GM12878 (cell line): ENCODE data around the gene PRRC2C. TPM values are rescaled to one million over a fixed set of nuclear protein-coding genes. Genes with fewer than 3 reads are reported as not detected.

Source experiments
- ATAC-seq: fragments of 200-7000 bp; cut with Tn5 transposase; 3 replicates; pipeline ENCODE4 v1.9.1; 2020; ENCODE audit warnings: mild to moderate bottlenecking, moderate library complexity
- BruUV-seq: library from RNA; stranded (reverse); fragments of 400-500 nt; replicated peaks from 2 replicates; lab custom pipeline; 2021; lab: Mats Ljungman, UMichigan
- CTCF ChIA-PET: fragments of 300-600 bp; sonication (Branson Sonifier 250); formaldehyde crosslinking; extraction: SDS; loops from one replicate; lab custom pipeline; 2021; ENCODE audit warnings: inconsistent platforms; lab: Yijun Ruan, JAX
- POLR2A ChIA-PET: fragments of 350-600 bp; formaldehyde crosslinking; extraction: SDS; loops from one replicate; lab custom pipeline; 2021; ENCODE audit warnings: inconsistent platforms; lab: Charles Lee
- RAD21 ChIA-PET: fragments of 300-600 bp; sonication (Branson Sonifier 250); formaldehyde crosslinking; loops from one replicate; lab custom pipeline; 2023; ENCODE audit warnings: antibody characterized with exemption; ENCODE audit not compliant: unreplicated experiment; lab: Charles Lee
- SMC1A ChIA-PET: fragments of 300-600 bp; sonication (Branson Sonifier 250); formaldehyde crosslinking; loops from one replicate; lab custom pipeline; 2023; ENCODE audit not compliant: unreplicated experiment, uncharacterized antibody; lab: Charles Lee
- DNase-seq: peaks from one replicate; pipeline ENCODE4 v3.0.0-alpha.2; 2011; ENCODE audit warnings: low read depth, low spot score
- FAIRE-seq: peaks from 3 replicates; lab custom pipeline; 2011; peaks lifted over from hg19 to GRCh38; lab: Jason Lieb, UNC
- H2AFZ ChIP-seq: 2 replicates; pipeline ENCODE4 v1.6.0; 2011; ENCODE audit warnings: low read depth, low read length, control low read depth; ENCODE audit not compliant: control insufficient read depth
- H3K27ac ChIP-seq: 2 replicates; pipeline ENCODE4 v1.5.1; 2011; ENCODE audit warnings: control low read depth; ENCODE audit not compliant: control insufficient read depth, insufficient read depth
- H3K27me3 ChIP-seq, 2 experiments: replicated peaks in 1 of 2; 2 replicates each; pipeline versions ENCODE4 v1.6.0 to v1.6.1; 2011; ENCODE audit warnings: low read length in 1 of 2; ENCODE audit not compliant: control insufficient read depth in 2 of 2, insufficient read depth in 2 of 2
- H3K36me3 ChIP-seq, 2 experiments: 2 replicates each; pipeline ENCODE4 v1.5.1; 2011; ENCODE audit warnings: low read length in 1 of 2; ENCODE audit not compliant: control insufficient read depth in 2 of 2, insufficient read depth in 2 of 2
- H3K4me1 ChIP-seq: 2 replicates; pipeline ENCODE4 v1.6.1; 2011; ENCODE audit warnings: mild to moderate bottlenecking, low read length, moderate library complexity, mixed read lengths; ENCODE audit not compliant: control insufficient read depth, insufficient read depth
- H3K4me2 ChIP-seq: 2 replicates; pipeline ENCODE4 v1.6.0; 2011; ENCODE audit warnings: control low read depth; ENCODE audit not compliant: control insufficient read depth, insufficient read depth
- H3K4me3 ChIP-seq: fragments of 200-600 bp; sonication (generic); 2 replicates; pipeline ENCODE4 v1.5.1; 2016
- H3K79me2 ChIP-seq: 2 replicates; pipeline ENCODE4 v1.6.0; 2011; ENCODE audit warnings: low read length; ENCODE audit not compliant: control insufficient read depth, insufficient read depth
- H3K9ac ChIP-seq: 2 replicates; pipeline ENCODE4 v1.8.0; 2011; ENCODE audit warnings: low read length, control low read depth, mixed read lengths; ENCODE audit not compliant: control insufficient read depth, insufficient read depth
- H3K9me3 ChIP-seq: replicated peaks from 3 replicates; pipeline ENCODE4 v1.5.1; 2011; ENCODE audit warnings: mild to moderate bottlenecking, low read length; ENCODE audit not compliant: control insufficient read depth, insufficient read depth
- H4K20me1 ChIP-seq: 2 replicates; pipeline ENCODE4 v1.6.0; 2011; ENCODE audit not compliant: control insufficient read depth, insufficient read depth
- BCL11A ChIP-seq: IDR thresholded peaks from 2 replicates; pipeline ENCODE4 v1.6.1; 2011; ENCODE audit warnings: low read depth, low read length
- GABPA ChIP-seq: IDR thresholded peaks from 2 replicates; pipeline ENCODE4 v1.6.1; 2014; ENCODE audit warnings: antibody characterized with exemption, low read depth, mild to moderate bottlenecking, inconsistent platforms
- HCFC1 ChIP-seq: fragments of 150-350 bp; IDR thresholded peaks from 2 replicates; pipeline ENCODE4 v1.6.1; 2014; ENCODE audit warnings: low read length
- JUND ChIP-seq: IDR thresholded peaks from 2 replicates; pipeline ENCODE4 v1.6.1; 2012; ENCODE audit warnings: low read depth, mild to moderate bottlenecking, low read length, improper control_type of control experiment, moderate library complexity
- POLR2AphosphoS5 ChIP-seq: IDR thresholded peaks from 2 replicates; pipeline ENCODE4 v1.6.1; 2011; ENCODE audit warnings: mild to moderate bottlenecking, low read length, inconsistent platforms
- ZNF274 ChIP-seq: IDR thresholded peaks from one replicate; pipeline ENCODE4 v1.8.0; 2011; ENCODE audit not compliant: insufficient read length, insufficient read depth
- ZSCAN29 ChIP-seq: fragments of 450-650 bp; IDR thresholded peaks from 2 replicates; pipeline ENCODE4 v1.6.1; 2017; ENCODE audit warnings: mild to moderate bottlenecking, moderate library complexity
- WGBS: methylation state at CpG from one replicate; pipeline ENCODE4 v1.1.6; 2016; ENCODE audit warnings: low lambda C conversion rate; ENCODE audit not compliant: insufficient replicate concordance, insufficient coverage; ENCODE audit errors: missing lambda C conversion rate; 5-methylcytosine and 5-hydroxymethylcytosine counted together
- in situ Hi-C: fragments of 300-500 bp; cut with MboI; formaldehyde crosslinking; loops from 9 replicates; pipeline ENCODE4 v1.14.3; 2018; ENCODE audit warnings: mixed read lengths
- intact Hi-C: fragments of 100-400 bp; cut with micrococcal nuclease; formaldehyde crosslinking; loops from one replicate; pipeline ENCODE4 v1.14.2; 2022; ENCODE audit not compliant: unreplicated experiment
- polyA plus RNA-seq, 11 experiments: library from polyadenylated mRNA; depleted of rRNA in 4 of 11; unstranded in 6 of 11; stranded (reverse) in 5 of 11; fragments of >200 nt; fragmentation: Nextera tagmentation in 4 of 11; fragmentation: Illumina TruSeq in 1 of 11; extraction: Ambion mirVana in 4 of 11; extraction: Trizol in 1 of 11; gene quantifications; 1 replicate in 1 of 11; 2 replicates in 10 of 11; pipeline versions ENCODE4 v1.2.1 to v1.2.3, GENCODE V29; 2011 to 2016; ENCODE audit warnings: inconsistent platforms in 2 of 11, missing spikeins in 2 of 11, low read depth in 1 of 11
- total RNA-seq, 4 experiments: library from RNA; depleted of rRNA in 3 of 4; stranded (reverse); fragments of >200 nt in 3 of 4; fragmentation: Illumina TruSeq in 1 of 4; extraction: Trizol in 1 of 4; gene quantifications; 2 replicates each; pipeline versions ENCODE4 v1.2.1 to v1.2.3, GENCODE V29; 2013 to 2021
- TF ChIP-seq, protein P1 (sequence below): IDR thresholded peaks from 2 replicates; pipeline ENCODE4 v1.6.1; 2011; ENCODE audit warnings: borderline replicate concordance, low read depth, mild to moderate bottlenecking, moderate library complexity, mixed read lengths, low read length; ENCODE audit not compliant: insufficient read depth; ENCODE audit errors: extremely low read length
- TF ChIP-seq, protein P2 (sequence below): fragments of 450-650 bp; IDR thresholded peaks from 2 replicates; pipeline ENCODE4 v1.6.1; 2017; ENCODE audit warnings: mild to moderate bottlenecking, low read depth, inconsistent platforms; ENCODE audit not compliant: poor library complexity, severe bottlenecking

The PRRC2C gene
- total and polyA plus RNA-seq, 10 of the 15 experiments (the other 5 are each of a cell fraction or from before 2014, with no cell fraction given), result 53.4 to 182 (median 91.8) TPM

DNA sequence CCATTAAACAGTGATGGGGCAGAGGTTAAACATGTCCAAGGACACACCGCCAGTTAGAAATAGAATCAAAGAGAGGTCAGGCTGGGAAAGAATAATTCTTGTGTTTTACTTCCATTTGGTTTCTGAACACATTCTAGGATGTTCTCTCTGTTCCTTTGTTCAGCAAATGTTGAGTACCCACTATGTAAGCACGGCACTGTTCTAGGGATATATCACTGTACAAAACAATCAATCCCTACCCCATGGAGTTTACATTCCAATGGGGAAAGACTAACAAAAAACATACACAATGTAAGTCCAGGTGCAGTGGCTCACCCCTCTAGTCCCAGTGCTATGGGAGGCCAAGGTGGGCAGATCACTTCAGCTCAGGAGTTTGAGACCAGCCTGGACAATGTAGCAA is 142.9 kb downstream of the PRRC2C start:
- Histone ChIP-seq H3K9me3 (no peaks in the 10 kb centered on the region; the same call in 2 of the 3 replicates), H3K4me1 (peaks cover 6% of the 10 kb centered on the region; the same call in 1 of the 2 replicates), H3K36me3 (no peaks in the 10 kb centered on the region), H3K79me2 (no peaks in the 10 kb centered on the region), H3K27me3 (no peaks in the 10 kb centered on the region), H3K9ac (no peak overlapping the region), H3K4me3 (no peak overlapping the region)
- CTCF ChIA-PET, result interaction anchor here (1.5 kb wide), 1 partner anchor 17 kb away, joined by 10 read pairs; no protein-coding TSS in a partner anchor
- no peak for DNase-seq
- intact Hi-C loops, result no loop called here
- no peak for ATAC-seq
- no peak for TF ChIP-seq POLR2AphosphoS5
- TF ChIP-seq, all 136 proteins: peak for 0
- no peak for FAIRE-seq
- RAD21 ChIA-PET, result no interaction called here
- in situ Hi-C loops, result no loop called here
- SMC1A ChIA-PET, result interaction anchor here (1.4 kb wide), 1 partner anchor 13 kb away, joined by 6 read pairs; no protein-coding TSS in a partner anchor
- H4K20me1 ChIP-seq, result no peaks in the 10 kb centered on the region
- 72% methylated on average over 2 of the region's 2 CpGs for WGBS
- H3K4me2 ChIP-seq, result no peak overlapping the region
- no TSS peak for BruUV-seq
- POLR2A ChIA-PET, result interaction anchor here (0.5 to 1.4 kb wide), 2 partner anchors 10 to 15 kb away, joined by 3 to 5 read pairs; no protein-coding TSS in a partner anchor
- no peak overlapping the region for H3K27ac ChIP-seq
- no peak overlapping the region for H2AFZ ChIP-seq

DNA sequence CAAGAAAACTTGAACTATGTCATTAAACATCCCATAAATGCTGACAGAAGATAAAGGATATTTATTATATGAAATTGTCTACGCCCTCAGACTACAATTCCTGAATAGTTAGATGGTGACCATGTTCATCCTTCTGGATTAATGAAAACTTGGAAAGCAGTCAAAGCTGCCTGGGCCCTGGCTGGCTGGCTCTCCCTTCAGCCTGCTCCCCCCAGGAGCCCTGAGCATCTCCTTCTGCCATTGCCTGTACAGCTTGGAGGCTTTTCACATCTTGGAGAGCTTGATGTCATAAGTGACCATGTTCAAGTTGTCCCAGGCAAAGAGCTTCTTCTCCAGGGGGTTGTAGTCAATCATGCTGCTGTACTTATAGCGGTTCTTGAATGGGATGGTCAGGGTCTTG is 150.3 kb downstream of the PRRC2C start:
- Histone ChIP-seq H2AFZ (no peak overlapping the region), H3K4me2 (no peak overlapping the region), H3K27me3 (peaks cover 0 to 4% of the 10 kb centered on the region in 2 experiments; a peak in 1 of 4 replicates), H3K4me1 (no peaks in the 10 kb centered on the region), H3K79me2 (no peaks in the 10 kb centered on the region), H3K36me3 (no peaks in the 10 kb centered on the region), H3K9ac (no peak overlapping the region), H3K9me3 (no peaks in the 10 kb centered on the region; the same call in 2 of the 3 replicates), H3K4me3 (no peak overlapping the region), H4K20me1 (no peaks in the 10 kb centered on the region), H3K27ac (no peak overlapping the region)
- FAIRE-seq, result no peak
- ChIA-PET SMC1A (interaction anchor here (1.0 to 3.6 kb wide), 5 partner anchors 9 to 29 kb away, joined by 3 to 13 read pairs (median 5); partner anchors contain the start of gene MYOCOS), RAD21 (interaction anchor here (1.1 kb wide), 2 partner anchors 10 to 14 kb away, joined by 3 to 5 read pairs; partner anchors contain the start of gene MYOCOS), POLR2A (interaction anchor here (0.6 to 1.4 kb wide), 3 partner anchors 13 to 97 kb away, joined by 3 to 4 read pairs (median 3); partner anchors contain the start of gene MYOC), CTCF (interaction anchor here (0.8 to 2.6 kb wide), 3 partner anchors 9 to 150 kb away, joined by 3 to 19 read pairs (median 3); partner anchors contain the start of gene PRRC2C)
- in situ Hi-C loops, result no loop called here
- intact Hi-C loops, result no loop called here
- no peak for DNase-seq
- WGBS, result 0% methylated on average over 2 of the region's 2 CpGs
- BruUV-seq, result no TSS peak
- ATAC-seq, result no peak
- TF ChIP-seq HCFC1 (no peak), JUND (no peak), BCL11A (no peak), GABPA (no peak), ZSCAN29 (no peak), ZNF274 (no peak)
- TF ChIP-seq, protein P1, sequence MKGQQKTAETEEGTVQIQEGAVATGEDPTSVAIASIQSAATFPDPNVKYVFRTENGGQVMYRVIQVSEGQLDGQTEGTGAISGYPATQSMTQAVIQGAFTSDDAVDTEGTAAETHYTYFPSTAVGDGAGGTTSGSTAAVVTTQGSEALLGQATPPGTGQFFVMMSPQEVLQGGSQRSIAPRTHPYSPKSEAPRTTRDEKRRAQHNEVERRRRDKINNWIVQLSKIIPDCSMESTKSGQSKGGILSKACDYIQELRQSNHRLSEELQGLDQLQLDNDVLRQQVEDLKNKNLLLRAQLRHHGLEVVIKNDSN, result no peak
- TF ChIP-seq, protein P2, sequence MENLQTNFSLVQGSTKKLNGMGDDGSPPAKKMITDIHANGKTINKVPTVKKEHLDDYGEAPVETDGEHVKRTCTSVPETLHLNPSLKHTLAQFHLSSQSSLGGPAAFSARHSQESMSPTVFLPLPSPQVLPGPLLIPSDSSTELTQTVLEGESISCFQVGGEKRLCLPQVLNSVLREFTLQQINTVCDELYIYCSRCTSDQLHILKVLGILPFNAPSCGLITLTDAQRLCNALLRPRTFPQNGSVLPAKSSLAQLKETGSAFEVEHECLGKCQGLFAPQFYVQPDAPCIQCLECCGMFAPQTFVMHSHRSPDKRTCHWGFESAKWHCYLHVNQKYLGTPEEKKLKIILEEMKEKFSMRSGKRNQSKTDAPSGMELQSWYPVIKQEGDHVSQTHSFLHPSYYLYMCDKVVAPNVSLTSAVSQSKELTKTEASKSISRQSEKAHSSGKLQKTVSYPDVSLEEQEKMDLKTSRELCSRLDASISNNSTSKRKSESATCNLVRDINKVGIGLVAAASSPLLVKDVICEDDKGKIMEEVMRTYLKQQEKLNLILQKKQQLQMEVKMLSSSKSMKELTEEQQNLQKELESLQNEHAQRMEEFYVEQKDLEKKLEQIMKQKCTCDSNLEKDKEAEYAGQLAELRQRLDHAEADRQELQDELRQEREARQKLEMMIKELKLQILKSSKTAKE, result no peak
